ENCODE data around the gene THSD1. TPM values are rescaled to one million over a fixed set of nuclear protein-coding genes. Genes with fewer than 3 reads are reported as not detected.

Gene THSD1
- total and polyA plus RNA-seq, 10 of the 15 experiments (the other 5 are each of a cell fraction or from before 2014, with no cell fraction given) = 0.03 to 0.20 (median 0.13) TPM; not detected in 2

GRCh38 chr13:52450012-52450792, 44.2 kb upstream of the THSD1 start, which contains the start of gene VPS36:
Gene VPS36, minus strand, starts transcription at chr13:52450634. Its CDS starts 40 bp downstream, at chr13:52450594.
- Histone ChIP-seq H3K79me2 (ENCODE audit: control insufficient read depth, insufficient read depth, low read length) (peaks cover 35% of the 10 kb centered on the region), H3K36me3 (ENCODE audit: control insufficient read depth in 2 of 2, insufficient read depth in 2 of 2, low read length in 1 of 2) (no peaks in the 10 kb centered on the region), H3K4me3 (peak within 1 kb of the TSS; percentile 69), H3K27me3 (replicated peaks in 1 of 2; ENCODE audit: control insufficient read depth in 2 of 2, insufficient read depth in 2 of 2, low read length in 1 of 2) (no peaks in the 10 kb centered on the region), H3K4me1 (ENCODE audit: control insufficient read depth, insufficient read depth, low read length) (peaks cover 14% of the 10 kb centered on the region), H3K9ac (ENCODE audit: control insufficient read depth, insufficient read depth, low read length) (peak within 1 kb of the TSS; percentile 93), H3K9me3 (replicated peaks; ENCODE audit: control insufficient read depth, insufficient read depth, low read length) (no peaks in the 10 kb centered on the region; the same call in 2 of the 3 replicates), H4K20me1 (ENCODE audit: control insufficient read depth, insufficient read depth) (peaks cover 2% of the 10 kb centered on the region; the same call in 1 of the 2 replicates), H3K4me2 (ENCODE audit: control insufficient read depth, insufficient read depth) (peak within 1 kb of the TSS; percentile 88), H3K27ac (ENCODE audit: control insufficient read depth, insufficient read depth) (peak within 1 kb of the TSS; percentile 90), H2AFZ (ENCODE audit: control insufficient read depth, low read depth, low read length) (peak within 1 kb of the TSS; percentile 90)
- WGBS (ENCODE audit: insufficient coverage, insufficient replicate concordance, low lambda C conversion rate, missing lambda C conversion rate) = under 1% methylated on average over 102 of the region's 105 CpGs
- intact Hi-C loops (cut with micrococcal nuclease; ENCODE audit: unreplicated experiment) = loop anchor here (1.0 to 10.0 kb wide), 5 partner anchors 107 to 635 kb away; partner anchors contain the start of genes ALG11, ATP7B and SUGT1
- POLR2A ChIA-PET = interaction anchor here (1.4 to 1.6 kb wide), 2 partner anchors 101 to 255 kb away, joined by 3 to 4 read pairs; no protein-coding TSS in a partner anchor
- CTCF ChIA-PET = interaction anchor here (0.6 to 5.3 kb wide), 47 partner anchors 9 to 702 kb away, joined by 3 to 82 read pairs (median 4); partner anchors contain the start of genes ALG11 and SUGT1
- no TSS peak for BruUV-seq (replicated peaks)
- peak; percentile 72 for DNase-seq (ENCODE audit: low read depth, low spot score)
- ATAC-seq = peak; percentile 81
- RAD21 ChIA-PET (ENCODE audit: unreplicated experiment) = interaction anchor here (0.6 to 4.4 kb wide), 16 partner anchors 9 to 635 kb away, joined by 3 to 34 read pairs (median 4); partner anchors contain the start of gene ALG11
- SMC1A ChIA-PET (ENCODE audit: uncharacterized antibody, unreplicated experiment) = interaction anchor here (0.6 to 6.1 kb wide), 13 partner anchors 10 to 636 kb away, joined by 3 to 46 read pairs (median 4); no protein-coding TSS in a partner anchor
- no peak for FAIRE-seq
- in situ Hi-C loops (cut with MboI) = loop anchor here (10.0 kb wide), 2 partner anchors 205 to 435 kb away; partner anchors contain the start of genes ALG11, ATP7B and SUGT1
- TF ChIP-seq ZNF217 (IDR thresholded peaks at IDR 0.05) (peak; percentile 84), ZSCAN29 (IDR thresholded peaks at IDR 0.05) (no peak; the same call in 1 of the 2 replicates), NRF1 (conservative IDR thresholded peaks at IDR 0.05; ENCODE audit: low read depth, low read length) (0 out of 2 replicates have a peak, but pooled peaks have one; percentile 7), ESRRA (IDR thresholded peaks at IDR 0.05; ENCODE audit: low read length) (no peak), MEF2A (IDR thresholded peaks at IDR 0.05; ENCODE audit: insufficient read depth, low read depth, low read length) (peak; percentile 71; the same call in 1 of the 2 replicates), EZH2 (IDR thresholded peaks at IDR 0.05; ENCODE audit: borderline replicate concordance, control insufficient read depth, low read depth, low read length) (no peak), HDGF (IDR thresholded peaks at IDR 0.05) (no peak), YY1 (IDR thresholded peaks at IDR 0.05; ENCODE audit: low read depth, low read length) (peak; percentile 97), ELK1 (IDR thresholded peaks at IDR 0.05; ENCODE audit: low read depth, low read length) (peak; percentile 68; the same call in 1 of the 2 replicates)
- TF ChIP-seq, protein P1, sequence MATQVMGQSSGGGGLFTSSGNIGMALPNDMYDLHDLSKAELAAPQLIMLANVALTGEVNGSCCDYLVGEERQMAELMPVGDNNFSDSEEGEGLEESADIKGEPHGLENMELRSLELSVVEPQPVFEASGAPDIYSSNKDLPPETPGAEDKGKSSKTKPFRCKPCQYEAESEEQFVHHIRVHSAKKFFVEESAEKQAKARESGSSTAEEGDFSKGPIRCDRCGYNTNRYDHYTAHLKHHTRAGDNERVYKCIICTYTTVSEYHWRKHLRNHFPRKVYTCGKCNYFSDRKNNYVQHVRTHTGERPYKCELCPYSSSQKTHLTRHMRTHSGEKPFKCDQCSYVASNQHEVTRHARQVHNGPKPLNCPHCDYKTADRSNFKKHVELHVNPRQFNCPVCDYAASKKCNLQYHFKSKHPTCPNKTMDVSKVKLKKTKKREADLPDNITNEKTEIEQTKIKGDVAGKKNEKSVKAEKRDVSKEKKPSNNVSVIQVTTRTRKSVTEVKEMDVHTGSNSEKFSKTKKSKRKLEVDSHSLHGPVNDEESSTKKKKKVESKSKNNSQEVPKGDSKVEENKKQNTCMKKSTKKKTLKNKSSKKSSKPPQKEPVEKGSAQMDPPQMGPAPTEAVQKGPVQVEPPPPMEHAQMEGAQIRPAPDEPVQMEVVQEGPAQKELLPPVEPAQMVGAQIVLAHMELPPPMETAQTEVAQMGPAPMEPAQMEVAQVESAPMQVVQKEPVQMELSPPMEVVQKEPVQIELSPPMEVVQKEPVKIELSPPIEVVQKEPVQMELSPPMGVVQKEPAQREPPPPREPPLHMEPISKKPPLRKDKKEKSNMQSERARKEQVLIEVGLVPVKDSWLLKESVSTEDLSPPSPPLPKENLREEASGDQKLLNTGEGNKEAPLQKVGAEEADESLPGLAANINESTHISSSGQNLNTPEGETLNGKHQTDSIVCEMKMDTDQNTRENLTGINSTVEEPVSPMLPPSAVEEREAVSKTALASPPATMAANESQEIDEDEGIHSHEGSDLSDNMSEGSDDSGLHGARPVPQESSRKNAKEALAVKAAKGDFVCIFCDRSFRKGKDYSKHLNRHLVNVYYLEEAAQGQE (IDR thresholded peaks at IDR 0.05; ENCODE audit: low read depth, low read length) = no peak
- TF ChIP-seq, protein P2, sequence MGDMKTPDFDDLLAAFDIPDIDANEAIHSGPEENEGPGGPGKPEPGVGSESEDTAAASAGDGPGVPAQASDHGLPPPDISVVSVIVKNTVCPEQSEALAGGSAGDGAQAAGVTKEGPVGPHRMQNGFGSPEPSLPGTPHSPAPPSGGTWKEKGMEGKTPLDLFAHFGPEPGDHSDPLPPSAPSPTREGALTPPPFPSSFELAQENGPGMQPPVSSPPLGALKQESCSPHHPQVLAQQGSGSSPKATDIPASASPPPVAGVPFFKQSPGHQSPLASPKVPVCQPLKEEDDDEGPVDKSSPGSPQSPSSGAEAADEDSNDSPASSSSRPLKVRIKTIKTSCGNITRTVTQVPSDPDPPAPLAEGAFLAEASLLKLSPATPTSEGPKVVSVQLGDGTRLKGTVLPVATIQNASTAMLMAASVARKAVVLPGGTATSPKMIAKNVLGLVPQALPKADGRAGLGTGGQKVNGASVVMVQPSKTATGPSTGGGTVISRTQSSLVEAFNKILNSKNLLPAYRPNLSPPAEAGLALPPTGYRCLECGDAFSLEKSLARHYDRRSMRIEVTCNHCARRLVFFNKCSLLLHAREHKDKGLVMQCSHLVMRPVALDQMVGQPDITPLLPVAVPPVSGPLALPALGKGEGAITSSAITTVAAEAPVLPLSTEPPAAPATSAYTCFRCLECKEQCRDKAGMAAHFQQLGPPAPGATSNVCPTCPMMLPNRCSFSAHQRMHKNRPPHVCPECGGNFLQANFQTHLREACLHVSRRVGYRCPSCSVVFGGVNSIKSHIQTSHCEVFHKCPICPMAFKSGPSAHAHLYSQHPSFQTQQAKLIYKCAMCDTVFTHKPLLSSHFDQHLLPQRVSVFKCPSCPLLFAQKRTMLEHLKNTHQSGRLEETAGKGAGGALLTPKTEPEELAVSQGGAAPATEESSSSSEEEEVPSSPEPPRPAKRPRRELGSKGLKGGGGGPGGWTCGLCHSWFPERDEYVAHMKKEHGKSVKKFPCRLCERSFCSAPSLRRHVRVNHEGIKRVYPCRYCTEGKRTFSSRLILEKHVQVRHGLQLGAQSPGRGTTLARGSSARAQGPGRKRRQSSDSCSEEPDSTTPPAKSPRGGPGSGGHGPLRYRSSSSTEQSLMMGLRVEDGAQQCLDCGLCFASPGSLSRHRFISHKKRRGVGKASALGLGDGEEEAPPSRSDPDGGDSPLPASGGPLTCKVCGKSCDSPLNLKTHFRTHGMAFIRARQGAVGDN (IDR thresholded peaks at IDR 0.05) = peak; percentile 82
